Ishikawa (cell line): Measurements from ENCODE around the gene FAM124A.
A peak's percentile ranks its signal among the peaks of the same experiment; 100 is the strongest.

ENCODE experiments used
- CEBPB ChIP-seq: IDR thresholded peaks from 2 replicates; pipeline ENCODE4 v1.6.1; 2012
- CREB1 ChIP-seq: IDR thresholded peaks from 2 replicates; pipeline ENCODE4 v1.6.1; 2012; ENCODE audit warnings: low read depth
- EGR1 ChIP-seq: IDR thresholded peaks from 2 replicates; pipeline ENCODE4 v1.6.1; 2012
- EP300 ChIP-seq: IDR thresholded peaks from 2 replicates; pipeline ENCODE4 v1.6.1; 2012; ENCODE audit warnings: borderline replicate concordance
- FOXM1 ChIP-seq: IDR thresholded peaks from 2 replicates; pipeline ENCODE4 v1.6.1; 2012; ENCODE audit warnings: low read depth, borderline replicate concordance
- MAX ChIP-seq: IDR thresholded peaks from 2 replicates; pipeline ENCODE4 v1.6.1; 2012
- NFIC ChIP-seq: IDR thresholded peaks from 2 replicates; pipeline ENCODE4 v1.6.1; 2012
- RAD21 ChIP-seq: IDR thresholded peaks from 2 replicates; pipeline ENCODE4 v1.6.1; 2012; ENCODE audit warnings: low read depth
- REST ChIP-seq: IDR thresholded peaks from 2 replicates; pipeline ENCODE4 v1.6.1; 2012; ENCODE audit warnings: low read depth, mild to moderate bottlenecking
- TAF1 ChIP-seq: IDR thresholded peaks from 2 replicates; pipeline ENCODE4 v1.6.1; 2012; ENCODE audit warnings: low read depth, mild to moderate bottlenecking
- TCF12 ChIP-seq: IDR thresholded peaks from 2 replicates; pipeline ENCODE4 v1.6.1; 2012; ENCODE audit warnings: low read depth
- TEAD4 ChIP-seq: IDR thresholded peaks from 2 replicates; pipeline ENCODE4 v1.6.1; 2012
- YY1 ChIP-seq: IDR thresholded peaks from 2 replicates; pipeline ENCODE4 v1.6.1; 2012; ENCODE audit warnings: low read depth
- ZBTB7A ChIP-seq: IDR thresholded peaks from 2 replicates; pipeline ENCODE4 v1.6.1; 2012; ENCODE audit warnings: low read depth
- TF ChIP-seq, protein P1 (sequence below): IDR thresholded peaks from 2 replicates; pipeline ENCODE4 v1.6.1; 2012

FAM124A gene

DNA sequence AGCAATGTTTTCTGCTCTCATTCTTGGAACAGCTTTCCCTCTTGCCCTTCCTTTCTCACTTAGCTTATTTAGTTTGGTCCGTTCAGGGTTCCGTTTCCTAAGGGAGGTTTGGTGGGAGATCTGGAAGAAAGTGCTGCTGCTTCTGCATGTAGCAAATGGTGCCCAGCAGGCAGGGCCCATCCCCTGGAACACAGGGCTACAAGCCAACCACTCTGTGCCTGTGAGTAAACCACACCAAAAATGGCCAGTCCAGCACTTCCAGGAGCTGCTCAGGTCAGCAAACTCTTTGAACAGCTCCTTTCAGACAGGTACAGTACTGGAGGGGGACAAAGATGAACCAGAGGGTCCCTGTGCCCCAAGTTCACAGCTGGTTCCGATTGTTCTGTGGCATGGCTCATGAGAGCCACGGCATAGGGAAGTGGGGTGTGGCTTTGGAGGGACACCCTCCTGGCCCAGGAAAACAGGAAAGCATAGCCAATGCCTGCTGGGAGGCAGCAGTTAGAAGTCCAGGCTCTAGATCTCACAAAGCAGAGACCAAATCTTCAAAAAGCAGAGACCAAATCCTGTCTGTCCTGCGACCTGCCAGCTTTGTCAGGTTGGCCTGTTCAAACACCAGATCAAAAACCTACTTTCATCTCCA, 39.5 kb downstream of the FAM124A start:
- no peak for TF ChIP-seq FOXM1
- TF ChIP-seq, protein P1, sequence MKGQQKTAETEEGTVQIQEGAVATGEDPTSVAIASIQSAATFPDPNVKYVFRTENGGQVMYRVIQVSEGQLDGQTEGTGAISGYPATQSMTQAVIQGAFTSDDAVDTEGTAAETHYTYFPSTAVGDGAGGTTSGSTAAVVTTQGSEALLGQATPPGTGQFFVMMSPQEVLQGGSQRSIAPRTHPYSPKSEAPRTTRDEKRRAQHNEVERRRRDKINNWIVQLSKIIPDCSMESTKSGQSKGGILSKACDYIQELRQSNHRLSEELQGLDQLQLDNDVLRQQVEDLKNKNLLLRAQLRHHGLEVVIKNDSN, result no peak
- TF ChIP-seq TCF12, result no peak
- TF ChIP-seq YY1, result no peak
- TF ChIP-seq REST, result no peak
- no peak for TF ChIP-seq TAF1
- no peak for TF ChIP-seq TEAD4
- TF ChIP-seq MAX, result no peak

DNA sequence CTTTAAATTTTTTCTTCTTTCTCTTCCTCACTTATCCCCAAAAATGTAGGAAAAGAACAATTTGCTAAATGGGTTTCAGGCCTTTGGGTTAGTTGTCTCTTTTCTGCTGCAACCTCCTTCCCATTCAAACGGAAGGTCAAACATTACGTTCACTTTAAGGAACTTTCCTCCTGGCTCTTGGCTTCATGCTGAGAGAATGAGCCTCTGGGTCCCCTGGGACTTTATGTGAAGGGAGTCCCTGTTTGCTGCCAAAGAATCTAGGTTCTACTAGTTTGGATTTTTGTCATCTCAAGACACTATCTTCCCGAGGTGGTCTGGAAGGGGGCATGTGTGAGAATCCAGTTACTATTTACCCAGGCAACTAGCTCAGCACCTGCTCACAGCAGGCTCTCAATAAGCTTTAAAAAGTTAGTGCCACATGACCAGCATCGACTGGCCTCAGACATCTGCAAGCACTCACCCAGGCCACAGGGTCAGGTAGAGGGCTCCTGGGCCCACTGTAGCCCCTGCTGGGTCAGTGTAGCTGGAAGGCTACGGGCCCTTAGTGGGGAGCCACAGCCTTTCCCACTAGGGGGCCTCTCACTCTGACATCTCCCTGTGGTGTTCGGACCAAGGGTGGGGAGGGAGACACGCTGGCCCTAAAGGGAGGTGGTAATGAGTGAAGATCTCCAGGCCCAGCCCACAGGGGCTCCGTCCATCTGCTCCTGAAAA, 40.5 kb downstream of the FAM124A start:
- TF ChIP-seq FOXM1, result no peak
- TF ChIP-seq TCF12, result no peak
- TF ChIP-seq EP300, result 0 out of 2 replicates have a peak, but pooled peaks have one; percentile 12

DNA sequence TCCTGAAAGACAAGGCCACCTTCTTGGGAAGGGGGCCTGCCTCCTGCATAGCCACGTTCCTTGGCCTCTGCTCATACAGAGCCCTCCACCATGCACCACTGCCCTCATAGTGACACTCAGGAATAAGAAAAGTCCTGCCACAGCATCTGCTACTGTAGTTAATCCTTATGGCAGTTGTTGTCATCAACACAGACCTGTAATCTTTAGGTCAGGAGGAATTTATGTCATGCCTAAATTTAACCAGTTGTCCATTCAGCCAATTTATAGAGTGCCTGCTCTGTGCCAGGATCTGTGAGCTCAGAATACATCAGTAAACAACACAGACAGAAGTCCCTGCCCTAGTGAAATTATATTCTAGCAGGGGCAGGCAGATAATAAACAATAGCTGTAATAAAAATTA, 44.4 kb downstream of the FAM124A start:
- TF ChIP-seq EP300, result no peak
- no peak for TF ChIP-seq NFIC
- TF ChIP-seq, protein P1, result no peak
- TF ChIP-seq RAD21, result no peak
- TF ChIP-seq CEBPB, result no peak
- TF ChIP-seq ZBTB7A, result no peak
- TF ChIP-seq REST, result no peak
- TF ChIP-seq CREB1, result no peak
- TF ChIP-seq FOXM1, result no peak
- TF ChIP-seq TCF12, result no peak
- no peak for TF ChIP-seq YY1
- no peak for TF ChIP-seq EGR1
- TF ChIP-seq TAF1, result no peak
- no peak for TF ChIP-seq TEAD4
- TF ChIP-seq MAX, result no peak

DNA sequence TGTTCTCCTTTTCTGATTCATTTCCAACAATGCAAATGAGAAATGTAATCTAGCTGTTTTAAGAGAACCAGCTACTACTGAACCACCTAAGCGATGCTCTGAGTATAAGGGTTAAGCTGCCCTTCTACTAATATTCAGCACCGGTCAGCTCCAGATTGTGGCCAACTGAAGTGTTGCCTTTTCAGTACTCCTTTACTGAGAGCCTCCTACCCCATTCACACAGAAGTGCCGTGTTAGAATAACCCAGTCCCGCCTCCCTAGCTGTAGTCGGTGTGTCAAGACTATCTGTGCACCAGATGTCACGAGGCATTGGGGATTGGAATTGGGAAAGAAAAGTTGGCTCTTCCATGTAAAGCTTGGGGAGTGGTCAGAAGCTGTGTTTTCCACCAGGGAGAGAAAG, 45.4 kb downstream of the FAM124A start:
- TF ChIP-seq REST, result peak; percentile 79
- no peak for TF ChIP-seq NFIC

DNA sequence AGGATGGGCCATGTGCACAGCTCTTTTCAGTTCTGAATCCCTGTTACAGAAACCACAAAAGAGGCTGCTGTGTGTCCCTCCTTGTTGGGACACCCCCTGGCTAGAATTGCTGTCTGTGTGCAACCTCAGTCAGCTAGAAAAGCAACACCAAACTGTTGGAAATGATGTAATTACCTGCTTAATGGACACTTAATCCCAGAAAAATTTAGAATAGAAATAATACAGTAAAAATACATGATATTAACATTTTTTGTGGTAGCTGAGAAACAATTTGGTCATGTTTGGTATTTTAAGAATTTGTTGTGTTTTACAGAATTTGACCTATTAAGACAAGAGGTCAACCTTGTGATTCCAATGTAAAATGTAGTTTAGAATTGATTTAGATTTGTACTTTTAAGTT, 46.8 kb downstream of the FAM124A start:
- TF ChIP-seq CEBPB (no peak), TCF12 (no peak)
